Astrocyte (in vitro differentiated cells and primary cell): ENCODE data around the gene ATG14.

Experiments used
- EZH2 ChIP-seq: IDR thresholded peaks from 2 replicates; pipeline ENCODE4 v1.6.1; 2012; ENCODE audit warnings: mild to moderate bottlenecking, low read length, inconsistent platforms; ENCODE audit not compliant: insufficient read depth
- TF ChIP-seq, protein P1 (sequence below): IDR thresholded peaks from 2 replicates; pipeline ENCODE4 v1.5.1; 2011; ENCODE audit warnings: low read depth, mild to moderate bottlenecking, inconsistent platforms, low read length, moderate library complexity; ENCODE audit not compliant: insufficient read depth

DNA sequence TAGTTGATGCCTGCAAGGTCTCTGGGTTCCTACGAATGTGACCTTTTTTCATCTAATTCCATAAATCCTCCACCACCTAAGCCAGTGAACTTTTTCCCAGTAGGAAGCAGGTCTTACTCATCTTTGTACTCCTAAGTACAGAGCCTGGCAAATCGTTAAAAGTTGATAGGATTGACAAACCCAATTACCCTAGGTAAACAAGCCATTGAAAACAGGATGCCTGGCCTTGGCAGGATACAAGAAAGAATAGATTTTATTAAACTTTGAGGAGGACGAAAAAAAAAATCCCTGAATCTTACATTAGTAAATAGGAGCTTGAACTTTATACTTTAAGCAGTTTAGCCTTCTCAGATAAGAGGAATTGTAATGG is 23.2 kb upstream of the ATG14 start:
- TF ChIP-seq, protein P1, sequence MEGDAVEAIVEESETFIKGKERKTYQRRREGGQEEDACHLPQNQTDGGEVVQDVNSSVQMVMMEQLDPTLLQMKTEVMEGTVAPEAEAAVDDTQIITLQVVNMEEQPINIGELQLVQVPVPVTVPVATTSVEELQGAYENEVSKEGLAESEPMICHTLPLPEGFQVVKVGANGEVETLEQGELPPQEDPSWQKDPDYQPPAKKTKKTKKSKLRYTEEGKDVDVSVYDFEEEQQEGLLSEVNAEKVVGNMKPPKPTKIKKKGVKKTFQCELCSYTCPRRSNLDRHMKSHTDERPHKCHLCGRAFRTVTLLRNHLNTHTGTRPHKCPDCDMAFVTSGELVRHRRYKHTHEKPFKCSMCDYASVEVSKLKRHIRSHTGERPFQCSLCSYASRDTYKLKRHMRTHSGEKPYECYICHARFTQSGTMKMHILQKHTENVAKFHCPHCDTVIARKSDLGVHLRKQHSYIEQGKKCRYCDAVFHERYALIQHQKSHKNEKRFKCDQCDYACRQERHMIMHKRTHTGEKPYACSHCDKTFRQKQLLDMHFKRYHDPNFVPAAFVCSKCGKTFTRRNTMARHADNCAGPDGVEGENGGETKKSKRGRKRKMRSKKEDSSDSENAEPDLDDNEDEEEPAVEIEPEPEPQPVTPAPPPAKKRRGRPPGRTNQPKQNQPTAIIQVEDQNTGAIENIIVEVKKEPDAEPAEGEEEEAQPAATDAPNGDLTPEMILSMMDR, result no peak
- no peak for TF ChIP-seq EZH2
